GM12891 (cell line): ENCODE data around the gene COX8C.

Source experiments
- DNase-seq: peaks from one replicate; pipeline ENCODE4 v3.0.0; 2011; ENCODE audit warnings: low spot score; ENCODE audit not compliant: insufficient read length
- FAIRE-seq: peaks from 2 replicates; lab custom pipeline; 2011; peaks lifted over from hg19 to GRCh38; lab: Jason Lieb, UNC
- PAX5 ChIP-seq: IDR thresholded peaks from 2 replicates; pipeline ENCODE4 v1.6.1; 2011; ENCODE audit warnings: low read length, moderate library complexity, mild to moderate bottlenecking; ENCODE audit not compliant: insufficient read depth, severe bottlenecking
- POLR2A ChIP-seq: IDR thresholded peaks from 2 replicates; pipeline ENCODE4 v1.6.1; 2011; ENCODE audit warnings: low read depth, low read length, control low read depth
- POLR2AphosphoS5 ChIP-seq: IDR thresholded peaks from 2 replicates; pipeline ENCODE4 v1.6.1; 2011; ENCODE audit warnings: low read depth, low read length, control low read depth
- POU2F2 ChIP-seq: IDR thresholded peaks from 2 replicates; pipeline ENCODE4 v1.6.1; 2011; ENCODE audit warnings: low read depth, mild to moderate bottlenecking, control low read depth, low read length, moderate library complexity
- SPI1 ChIP-seq: IDR thresholded peaks from 2 replicates; pipeline ENCODE4 v1.6.1; 2011; ENCODE audit warnings: low read depth, low read length, control low read depth
- TAF1 ChIP-seq: IDR thresholded peaks from 2 replicates; pipeline ENCODE4 v1.6.1; 2011; ENCODE audit warnings: low read depth, low read length, control low read depth

COX8C gene

GRCh38 chr14:93309427-93309966, 37.5 kb upstream of the COX8C start:
- no peak for TF ChIP-seq POLR2A
- TF ChIP-seq TAF1 = no peak
- no peak for TF ChIP-seq PAX5
- no peak for TF ChIP-seq POU2F2
- TF ChIP-seq POLR2AphosphoS5 = no peak
- TF ChIP-seq SPI1 = no peak
- DNase-seq (no peak), FAIRE-seq (no peak)

GRCh38 chr14:93311082-93311481, 35.9 kb upstream of the COX8C start:
- FAIRE-seq (peak; percentile 62), DNase-seq (no peak)
- TF ChIP-seq SPI1 (no peak), TAF1 (no peak), PAX5 (no peak), POU2F2 (no peak), POLR2A (no peak), POLR2AphosphoS5 (no peak)

GRCh38 chr14:93315575-93315974, 31.4 kb upstream of the COX8C start:
- FAIRE-seq = no peak

GRCh38 chr14:93316716-93317115, 30.3 kb upstream of the COX8C start:
- peak; percentile 47 for FAIRE-seq
- TF ChIP-seq TAF1 (no peak), POLR2AphosphoS5 (no peak), POLR2A (no peak), POU2F2 (no peak), SPI1 (no peak), PAX5 (no peak)
- DNase-seq = no peak

More at GRCh38 chr14:93315575-93315974, 31.4 kb upstream of the COX8C start:
- no peak for TF ChIP-seq POLR2A
- no peak for TF ChIP-seq POU2F2
- no peak for TF ChIP-seq PAX5
- no peak for TF ChIP-seq POLR2AphosphoS5
- TF ChIP-seq TAF1 = no peak
- TF ChIP-seq SPI1 = no peak
- DNase-seq = no peak

GRCh38 chr14:93317210-93317874, 29.6 kb upstream of the COX8C start:
- FAIRE-seq (peak; percentile 47), DNase-seq (no peak)
- no peak for TF ChIP-seq POLR2A
- TF ChIP-seq POLR2AphosphoS5 = no peak
- no peak for TF ChIP-seq PAX5
- TF ChIP-seq SPI1 = no peak
- TF ChIP-seq POU2F2 = no peak
- no peak for TF ChIP-seq TAF1

- FAIRE-seq (no peak), DNase-seq (no peak)
- TF ChIP-seq POLR2AphosphoS5 = no peak
- no peak for TF ChIP-seq SPI1
- no peak for TF ChIP-seq POU2F2
- TF ChIP-seq POLR2A = no peak
- TF ChIP-seq TAF1 = no peak
- no peak for TF ChIP-seq PAX5
These were observed 28.8 kb upstream of the COX8C start for GRCh38 chr14:93317875-93318807.

- TF ChIP-seq SPI1 = no peak
- no peak for TF ChIP-seq POLR2A
- TF ChIP-seq POU2F2 = no peak
- TF ChIP-seq POLR2AphosphoS5 = no peak
- no peak for TF ChIP-seq TAF1
- TF ChIP-seq PAX5 = peak; percentile 27
- FAIRE-seq (no peak), DNase-seq (no peak)
These were observed 28.1 kb upstream of the COX8C start for GRCh38 chr14:93318927-93319326.

- FAIRE-seq = no peak
These were observed 27.5 kb upstream of the COX8C start for GRCh38 chr14:93319494-93319893.

GRCh38 chr14:93319958-93320357, 27.0 kb upstream of the COX8C start:
- peak; percentile 71 for FAIRE-seq
- no peak for DNase-seq
- TF ChIP-seq POU2F2 (no peak), PAX5 (no peak), SPI1 (no peak), TAF1 (no peak), POLR2AphosphoS5 (no peak), POLR2A (no peak)

More at GRCh38 chr14:93319494-93319893, 27.5 kb upstream of the COX8C start:
- no peak for TF ChIP-seq PAX5
- no peak for TF ChIP-seq POLR2A
- no peak for TF ChIP-seq POLR2AphosphoS5
- TF ChIP-seq TAF1 = no peak
- TF ChIP-seq SPI1 = no peak
- no peak for TF ChIP-seq POU2F2
- DNase-seq = no peak
